ENCODE results near the gene LTO1.

Gene LTO1

GRCh38 chr11:69657911-69658625 is 17.1 kb downstream of the LTO1 start:
- DNase-seq (ENCODE audit: low read depth, low spot score): no peak

GRCh38 chr11:69657456-69657910 is 17.7 kb downstream of the LTO1 start:
- no peak for DNase-seq (ENCODE audit: low read depth, low spot score)

- DNase-seq (ENCODE audit: low read depth, low spot score): no peak
These were observed 18.4 kb downstream of the LTO1 start for GRCh38 chr11:69656536-69657455.

- DNase-seq (ENCODE audit: low read depth, low spot score): no peak
These were observed 19.4 kb downstream of the LTO1 start for GRCh38 chr11:69655479-69656428.

GRCh38 chr11:69654660-69655478 is 20.3 kb downstream of the LTO1 start:
- no peak for DNase-seq (ENCODE audit: low read depth, low spot score)

- no peak for DNase-seq (ENCODE audit: low read depth, low spot score)
These were observed 21.0 kb downstream of the LTO1 start for GRCh38 chr11:69654001-69654659.

GRCh38 chr11:69653406-69653960 is 21.7 kb downstream of the LTO1 start:
- no peak for DNase-seq (ENCODE audit: low read depth, low spot score)

- DNase-seq (ENCODE audit: low read depth, low spot score): no peak
These were observed 22.2 kb downstream of the LTO1 start for GRCh38 chr11:69652999-69653398.

GRCh38 chr11:69651834-69652620 is 23.1 kb downstream of the LTO1 start:
- no peak for DNase-seq (ENCODE audit: low read depth, low spot score)

GRCh38 chr11:69650832-69651344 is 24.3 kb downstream of the LTO1 start:
- DNase-seq (ENCODE audit: low read depth, low spot score): no peak

- no peak for DNase-seq (ENCODE audit: low read depth, low spot score)
These were observed 24.9 kb downstream of the LTO1 start for GRCh38 chr11:69650081-69650831.

GRCh38 chr11:69649576-69649900 is 25.6 kb downstream of the LTO1 start:
- no peak for DNase-seq (ENCODE audit: low read depth, low spot score)

- DNase-seq (ENCODE audit: low read depth, low spot score): no peak
These were observed 26.2 kb downstream of the LTO1 start for GRCh38 chr11:69648679-69649575.

- no peak for DNase-seq (ENCODE audit: low read depth, low spot score)
These were observed 27.2 kb downstream of the LTO1 start for GRCh38 chr11:69647761-69648497.

- no peak for DNase-seq (ENCODE audit: low read depth, low spot score)
These were observed 27.8 kb downstream of the LTO1 start for GRCh38 chr11:69647390-69647748.
